Endothelial cell of umbilical vein (primary cell): ENCODE data around the gene RAB37.

Experiments used
- CTCF ChIP-seq, 2 donors: IDR thresholded peaks; 1 replicate in 1 of 2; 2 replicates in 1 of 2; pipeline ENCODE4 v1.5.1; 2011; ENCODE audit warnings: low read length in 2 of 2, mild to moderate bottlenecking in 2 of 2, moderate library complexity in 2 of 2, control low read depth in 1 of 2, inconsistent platforms in 1 of 2, low read depth in 1 of 2; ENCODE audit not compliant: insufficient read depth in 1 of 2; ENCODE audit errors: extremely low read depth in 1 of 2
- EZH2 ChIP-seq: IDR thresholded peaks from 2 replicates; pipeline ENCODE4 v1.6.1; 2012; ENCODE audit warnings: borderline replicate concordance, low read depth, mild to moderate bottlenecking, moderate library complexity, low read length, inconsistent platforms; ENCODE audit not compliant: severe bottlenecking
- MYC ChIP-seq: IDR thresholded peaks from one replicate; pipeline ENCODE4 v1.6.1; 2011; ENCODE audit warnings: mild to moderate bottlenecking, low read depth, low read length
- POLR2A ChIP-seq: IDR thresholded peaks from 2 replicates; pipeline ENCODE4 v1.6.1; 2012; ENCODE audit warnings: low read depth, mild to moderate bottlenecking, control low read depth, low read length
- POLR2AphosphoS5 ChIP-seq: IDR thresholded peaks from 2 replicates; pipeline ENCODE4 v1.6.1; 2012; ENCODE audit warnings: low read depth, mild to moderate bottlenecking, control low read depth, low read length, moderate library complexity; ENCODE audit not compliant: insufficient read depth
- TF ChIP-seq, protein P1 (sequence below): IDR thresholded peaks from 2 replicates; pipeline ENCODE4 v1.6.1; 2011; ENCODE audit not compliant: insufficient read depth, insufficient read length

DNA sequence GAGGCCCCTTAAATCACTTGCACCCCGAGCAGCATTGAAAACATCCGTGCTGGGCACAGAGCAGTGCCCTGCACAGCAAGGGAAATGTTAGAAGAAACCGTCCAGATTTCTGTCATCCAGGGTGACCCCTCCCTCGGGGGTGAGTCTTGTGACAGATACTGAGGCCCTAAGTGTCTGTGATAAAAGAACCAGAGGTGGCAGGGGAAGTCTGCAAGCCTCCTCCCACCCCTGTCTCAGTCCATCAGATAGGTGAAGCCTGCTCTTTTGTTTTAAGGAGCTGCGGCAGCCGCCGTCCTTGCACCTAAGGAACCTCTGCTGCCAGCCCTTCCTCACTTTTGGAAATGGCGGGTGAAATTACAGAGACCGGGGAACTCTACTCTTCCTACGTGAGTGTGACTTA is 39.9 kb downstream of the RAB37 start:
- TF ChIP-seq CTCF (IDR thresholded peaks at IDR 0.05; ENCODE audit: extremely low read depth in 1 of 2, insufficient read depth in 1 of 2, low read depth in 1 of 2, low read length in 2 of 2) (no peak), POLR2AphosphoS5 (no peak), EZH2 (no peak), POLR2A (no peak), MYC (no peak)
- TF ChIP-seq, protein P1, sequence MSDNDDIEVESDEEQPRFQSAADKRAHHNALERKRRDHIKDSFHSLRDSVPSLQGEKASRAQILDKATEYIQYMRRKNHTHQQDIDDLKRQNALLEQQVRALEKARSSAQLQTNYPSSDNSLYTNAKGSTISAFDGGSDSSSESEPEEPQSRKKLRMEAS: no peak
